GM21619 (cell line): ENCODE data around the gene FIGNL2.
"Not testable (repeated sequence)": the region's sequence is repeated elsewhere in the genome, so short reads cannot be mapped to it uniquely, and the experiment has no call there.

Experiments used
- ATAC-seq: cut with Tn5 transposase; IDR thresholded peaks from one replicate; pipeline ENCODE4 v1.9.1; 2021; ENCODE audit not compliant: unreplicated experiment

FIGNL2 gene

GRCh38 chr12:51848326-51848727 is at the start of gene FIGNL2:
FIGNL2 (minus strand) TSS chr12:51848718; CDS start chr12:51822413, 26,305 bp downstream.
- ATAC-seq: no peak

DNA sequence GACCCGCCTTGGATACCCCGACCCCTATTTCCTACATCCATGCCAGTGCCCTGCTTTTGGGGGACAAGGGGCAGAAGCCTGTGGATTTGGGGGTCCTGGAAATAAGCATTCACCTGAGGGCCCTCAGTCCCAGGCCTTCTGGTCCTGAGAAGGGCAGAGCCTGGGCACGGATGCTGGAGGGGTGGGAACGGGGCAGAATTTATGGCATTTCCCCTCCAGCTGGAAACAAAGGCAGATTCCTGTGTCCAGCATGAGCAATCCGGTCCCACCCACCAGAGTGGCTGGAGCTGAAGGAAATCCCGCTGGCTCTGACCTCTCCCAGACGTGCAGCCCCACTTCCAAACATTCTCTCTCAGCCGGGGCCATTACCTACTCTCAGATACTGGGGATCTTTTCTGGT is 48.7 kb upstream of the FIGNL2 start:
- no peak for ATAC-seq

DNA sequence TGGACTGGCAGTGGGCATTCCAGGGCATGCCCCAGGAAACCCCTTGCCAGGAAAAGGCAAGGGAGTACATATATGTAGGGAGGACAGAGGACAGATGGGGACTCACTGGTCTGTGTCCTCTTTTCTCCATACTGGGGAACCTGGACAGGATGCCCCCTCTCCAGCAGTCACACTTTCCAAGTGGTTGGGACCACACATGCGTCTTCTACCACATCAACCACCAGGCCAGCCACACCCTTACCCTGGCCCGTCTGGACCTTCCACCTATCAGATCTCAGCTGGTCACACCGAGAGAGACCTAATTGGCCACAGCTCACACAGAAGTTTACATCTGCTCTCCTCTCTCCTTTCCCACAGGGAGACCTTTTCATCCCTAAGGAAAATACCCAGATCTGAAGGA is 47.7 kb upstream of the FIGNL2 start:
- ATAC-seq: no peak

DNA sequence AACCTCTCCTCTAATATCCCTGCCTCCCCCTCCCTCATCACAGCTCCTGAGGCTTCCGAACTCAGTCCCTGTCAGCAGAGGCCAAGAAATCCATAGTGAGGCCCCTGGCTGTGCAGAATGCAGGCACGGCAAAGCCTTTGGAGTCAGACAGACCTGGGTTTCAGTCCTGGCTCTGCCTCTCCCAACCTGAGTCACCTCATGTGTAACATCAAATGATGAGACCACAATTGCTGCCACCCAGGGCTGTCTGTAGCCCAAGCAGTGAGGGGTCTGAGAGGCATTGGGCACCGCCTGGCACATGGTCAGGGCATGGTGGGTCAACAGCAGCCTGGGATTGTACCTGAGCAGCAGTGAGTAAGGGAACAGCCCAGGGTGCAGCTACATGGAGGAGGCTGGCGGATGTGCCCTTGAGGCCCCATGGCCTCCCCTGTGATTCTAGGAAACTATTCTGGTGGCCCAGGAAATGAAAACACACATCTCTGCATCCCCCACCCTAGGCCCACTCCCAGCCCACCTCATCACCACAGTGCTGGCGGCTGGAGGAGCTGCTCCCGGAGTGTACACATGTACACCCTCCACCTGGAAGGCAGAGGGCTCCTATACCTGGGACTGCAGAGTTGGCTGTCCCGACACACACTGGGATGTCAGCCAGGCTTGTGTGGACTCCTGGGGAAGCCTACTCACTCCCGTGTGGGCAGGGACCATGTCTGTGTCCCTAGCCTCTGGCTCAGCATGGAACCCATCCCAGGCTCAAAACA is 47.0 kb upstream of the FIGNL2 start:
- ATAC-seq: no peak

- ATAC-seq: no peak
These were observed 45.3 kb upstream of the FIGNL2 start for GRCh38 chr12:51893786-51894185.

DNA sequence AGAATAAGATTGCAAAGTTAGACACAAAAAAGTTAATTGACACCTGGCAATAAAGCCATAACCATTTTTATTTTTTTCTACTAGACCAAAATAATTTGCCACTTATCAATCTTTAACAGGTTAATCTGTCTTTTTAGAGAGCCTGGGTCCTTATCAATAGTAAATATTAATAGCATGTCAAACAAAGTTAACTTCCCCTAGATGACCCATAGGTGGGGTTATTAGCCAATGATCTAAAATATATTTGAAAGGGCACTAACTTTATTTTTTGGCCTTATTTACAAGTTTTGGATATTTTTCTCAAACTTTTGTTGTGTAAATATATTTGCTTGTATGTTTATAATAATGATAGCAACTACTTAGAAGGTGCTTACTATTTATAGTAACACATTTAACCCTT is 43.3 kb upstream of the FIGNL2 start:
- no peak for ATAC-seq

DNA sequence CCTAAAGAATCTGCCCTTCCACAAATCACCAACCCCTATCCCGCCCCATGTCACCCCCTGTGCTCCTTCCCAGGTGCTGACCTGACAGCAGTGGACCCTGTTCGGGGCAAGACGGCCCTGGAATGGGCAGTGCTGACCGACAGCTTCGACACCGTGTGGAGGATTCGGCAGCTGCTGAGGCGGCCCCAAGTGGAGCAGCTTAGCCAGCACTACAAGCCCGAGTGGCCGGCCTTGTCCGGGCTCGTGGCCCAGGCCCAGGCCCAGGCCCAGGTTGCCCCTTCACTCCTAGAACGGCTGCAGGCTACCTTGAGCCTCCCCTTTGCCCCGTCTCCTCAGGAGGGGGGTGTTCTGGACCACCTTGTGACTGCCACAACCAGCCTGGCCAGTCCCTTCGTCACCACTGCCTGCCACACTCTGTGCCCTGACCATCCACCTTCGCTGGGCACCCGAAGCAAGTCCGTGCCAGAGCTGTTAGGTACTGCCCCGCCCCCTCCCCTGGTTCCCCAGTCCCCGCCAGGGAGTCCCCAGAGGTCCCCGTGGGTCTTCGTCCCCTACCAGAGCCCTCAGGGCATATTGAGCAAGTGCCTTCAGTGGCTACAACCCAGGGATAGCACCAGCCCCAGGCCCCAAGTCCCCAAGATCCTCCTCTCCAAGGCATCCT is 42.1 kb upstream of the FIGNL2 start:
- no peak for ATAC-seq

DNA sequence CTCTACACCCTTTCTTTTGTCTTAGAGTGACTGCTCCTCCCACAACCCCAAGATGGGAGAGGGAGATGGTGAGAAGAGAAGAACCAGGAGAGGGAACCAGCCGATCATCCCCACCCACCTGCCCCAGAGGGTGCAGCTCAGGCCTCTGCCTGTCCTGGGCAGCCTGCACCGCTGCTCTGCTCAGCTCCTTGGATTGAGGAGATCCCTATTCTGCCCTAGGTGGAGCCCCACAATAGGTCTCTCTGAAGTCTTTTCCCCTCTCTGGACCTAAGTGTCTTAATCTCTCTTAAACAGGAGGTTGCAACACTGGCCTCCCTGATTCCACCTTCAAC is 41.6 kb upstream of the FIGNL2 start:
- no peak for ATAC-seq

DNA sequence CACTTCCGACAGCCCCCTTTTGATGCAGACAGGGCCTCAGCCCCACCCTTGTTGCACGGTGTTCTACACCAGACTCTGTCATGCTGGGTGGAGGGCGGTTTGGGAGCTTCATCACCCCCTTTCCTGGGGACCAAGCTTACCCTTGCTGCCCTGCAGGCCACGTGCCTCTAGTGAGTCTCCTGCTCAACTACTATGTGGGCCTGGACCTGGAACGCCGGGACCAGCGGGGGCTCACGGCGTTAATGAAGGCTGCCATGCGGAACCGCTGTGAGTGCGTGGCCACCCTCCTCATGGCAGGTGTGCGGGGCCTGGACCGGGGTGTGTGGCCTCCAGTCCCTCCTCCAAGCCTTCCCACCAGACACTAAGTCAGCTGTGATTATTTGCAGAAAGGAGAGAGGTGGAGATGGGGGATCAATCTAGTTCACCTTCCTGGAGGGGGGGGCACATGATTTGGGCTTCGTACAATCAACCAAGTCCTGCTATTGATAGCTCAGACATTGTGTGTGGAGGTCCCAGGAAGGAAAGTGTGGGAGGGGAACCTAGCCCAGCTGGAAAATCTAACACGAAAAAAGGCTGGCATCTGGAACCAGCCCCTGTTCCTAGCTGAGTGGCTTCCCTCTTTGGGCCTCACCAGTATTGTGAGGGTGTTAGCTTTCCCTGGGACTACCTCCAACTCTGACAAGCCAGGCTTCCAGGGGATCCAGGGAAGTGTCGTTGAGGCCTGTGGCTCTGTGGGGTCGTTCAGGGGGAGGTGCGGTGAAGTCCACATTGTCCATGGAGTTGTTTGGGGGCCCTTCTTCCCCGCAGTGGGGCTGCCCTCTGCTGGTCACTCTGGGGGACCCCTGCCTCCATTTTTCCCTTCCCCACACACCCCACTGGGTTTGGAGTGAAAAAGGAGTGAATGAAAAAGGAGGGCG is 41.0 kb upstream of the FIGNL2 start:
- no peak for ATAC-seq

DNA sequence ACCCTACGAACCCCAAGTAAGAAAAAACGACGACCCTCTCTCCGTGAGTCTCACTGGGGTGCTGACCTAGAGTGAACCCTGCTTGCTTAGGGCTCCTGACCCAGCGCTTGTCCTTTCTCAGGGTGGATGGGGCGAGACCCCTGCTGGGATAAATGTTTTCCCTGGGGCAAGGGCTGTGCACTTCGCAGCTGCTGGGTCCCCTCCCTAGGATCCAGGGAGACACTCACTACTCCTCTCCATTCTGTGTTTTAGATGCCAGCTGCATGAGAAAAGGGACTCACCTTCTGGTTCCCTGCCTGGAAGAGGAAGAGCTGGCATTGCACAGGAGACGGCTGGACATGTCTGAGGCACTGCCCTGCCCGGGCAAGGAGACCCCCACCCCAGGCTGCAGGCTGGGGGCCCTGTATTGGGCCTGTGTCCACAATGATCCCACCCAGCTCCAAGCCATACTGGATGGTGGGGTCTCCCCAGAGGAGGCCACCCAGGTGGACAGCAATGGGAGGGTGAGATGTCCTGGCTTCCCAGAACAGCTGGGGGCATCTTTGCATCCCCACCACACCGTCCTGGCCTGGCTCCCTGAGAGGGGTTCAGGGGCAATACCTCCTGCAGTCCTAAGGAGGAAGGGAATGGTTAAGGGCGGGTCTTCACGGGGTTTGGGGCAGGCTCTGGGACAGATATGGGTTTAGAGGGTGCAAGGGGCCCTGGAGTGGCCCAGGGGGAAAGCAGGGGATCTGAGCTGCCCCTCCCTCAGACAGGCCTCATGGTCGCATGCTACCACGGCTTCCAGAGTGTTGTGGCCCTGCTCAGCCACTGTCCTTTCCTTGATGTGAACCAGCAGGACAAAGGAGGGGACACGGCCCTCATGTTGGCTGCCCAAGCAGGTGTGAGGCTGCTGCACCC is 40.0 kb upstream of the FIGNL2 start:
- ATAC-seq: no peak

GRCh38 chr12:51887476-51888315 is 39.2 kb upstream of the FIGNL2 start, which contains the start of gene ANKRD33:
ANKRD33 (plus strand) TSS chr12:51888103; CDS start chr12:51888187, 84 bp downstream.
- ATAC-seq: no peak

DNA sequence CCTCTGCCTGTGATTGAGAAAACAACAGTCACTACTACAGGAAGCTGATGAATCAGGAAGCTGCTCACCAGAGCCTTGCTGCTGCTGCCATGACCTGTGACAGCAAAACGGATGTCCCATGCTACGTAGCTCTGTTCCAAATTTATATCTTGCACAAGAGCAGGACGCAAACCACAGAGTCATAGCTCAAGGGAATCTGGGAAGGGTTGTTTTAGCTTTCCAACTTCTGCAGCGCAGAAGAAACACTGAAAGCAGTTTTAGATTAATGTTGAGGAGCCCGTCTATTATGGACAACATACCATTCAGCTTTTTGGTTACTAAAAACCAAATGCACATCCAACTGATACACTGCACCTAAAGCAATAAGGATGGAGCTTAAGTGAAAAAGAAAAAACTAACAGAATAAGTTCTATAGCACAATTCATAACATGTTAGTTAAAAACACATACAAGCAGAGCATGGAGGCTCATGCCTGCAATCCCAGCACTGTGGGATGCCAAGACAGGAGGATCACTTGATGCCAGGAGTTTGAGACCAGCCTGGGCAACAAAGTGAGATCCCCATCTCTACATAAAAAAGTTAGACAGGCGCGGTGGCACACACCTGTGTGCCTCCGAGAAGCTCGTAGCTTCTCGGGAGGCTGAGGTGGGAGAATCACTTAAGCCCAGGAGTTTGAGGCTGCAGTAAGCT is 37.6 kb upstream of the FIGNL2 start:
- ATAC-seq: no peak

DNA sequence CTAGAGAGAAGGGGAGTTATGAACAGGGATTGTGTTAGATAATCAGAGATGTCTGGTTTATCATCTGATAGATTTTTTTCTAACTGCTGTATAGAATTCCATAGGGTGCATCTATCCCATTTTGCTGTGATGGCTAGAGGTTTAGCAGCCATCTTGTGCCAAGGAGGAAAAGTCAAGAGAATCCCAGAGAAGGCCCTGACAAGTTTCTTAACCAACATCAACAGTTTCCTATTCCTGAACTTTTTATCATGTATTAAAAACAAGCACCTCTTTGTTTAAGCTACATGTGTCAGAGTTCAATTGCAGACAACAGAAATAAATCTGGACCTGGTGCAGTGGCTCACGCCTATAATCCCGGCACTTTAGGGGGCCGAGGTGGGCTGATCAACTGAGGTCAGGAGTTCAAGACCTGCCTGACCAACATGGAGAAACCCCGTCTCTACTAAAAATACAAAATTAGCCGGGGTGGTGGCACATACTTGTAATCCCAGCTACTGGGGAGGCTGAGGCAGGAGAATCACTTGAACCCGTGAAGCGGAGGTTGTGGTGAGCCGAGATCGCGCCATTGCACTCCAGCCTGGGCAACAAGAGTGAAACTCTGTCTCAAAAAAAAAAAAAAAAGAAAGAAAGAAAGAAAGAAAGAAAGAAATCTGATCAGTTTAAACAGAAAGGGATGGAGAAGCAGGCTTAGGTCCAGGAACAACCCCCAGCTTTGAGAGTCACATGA is 36.9 kb upstream of the FIGNL2 start:
- not testable (repeated sequence) for ATAC-seq

DNA sequence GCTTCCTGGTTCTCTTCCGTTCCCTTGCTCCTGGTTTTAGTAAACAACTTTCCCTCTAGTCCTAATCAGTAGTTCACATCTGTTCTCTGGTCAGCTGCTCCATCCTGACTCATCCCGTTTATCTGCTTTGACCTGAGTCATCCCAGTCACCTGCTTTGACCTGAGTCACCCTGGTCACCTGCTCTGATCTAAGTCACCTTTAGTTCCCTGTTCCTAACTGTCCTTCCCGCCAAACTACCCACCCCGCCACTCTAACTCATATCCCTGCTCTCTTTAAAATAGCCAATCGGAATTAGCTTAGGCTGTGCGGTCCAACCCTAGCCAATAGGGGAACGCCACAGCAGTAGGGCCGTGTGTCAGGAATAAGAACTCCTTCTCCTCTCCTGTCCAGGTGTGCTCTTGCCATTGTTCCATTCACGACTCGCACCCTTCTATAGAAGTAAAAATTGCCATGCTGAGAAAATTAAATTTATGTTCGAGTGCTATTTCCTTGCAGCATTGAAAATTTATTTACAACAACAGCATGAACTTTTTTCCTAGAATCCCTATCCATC is 36.2 kb upstream of the FIGNL2 start:
- no peak for ATAC-seq

- no peak for ATAC-seq
These were observed 35.6 kb upstream of the FIGNL2 start for GRCh38 chr12:51883998-51884675.

DNA sequence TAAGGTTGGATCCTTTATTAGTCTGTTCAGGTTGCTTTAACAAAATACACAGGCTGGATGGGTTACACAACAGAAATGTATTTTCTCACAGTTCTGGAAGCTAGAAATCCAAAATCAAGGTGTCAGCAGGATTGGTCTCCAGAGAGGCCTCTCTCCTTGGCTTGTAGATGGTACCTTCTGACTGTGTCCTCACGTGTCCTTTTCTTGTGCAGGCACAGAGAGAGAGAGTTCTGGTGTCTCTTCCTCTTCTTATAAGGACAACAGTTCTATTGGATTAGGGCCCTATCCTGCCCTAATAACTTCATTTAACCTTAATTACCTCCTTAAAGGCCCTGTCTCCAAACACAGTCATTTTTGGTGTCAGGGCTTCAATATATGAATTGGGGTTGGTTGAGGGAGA is 34.8 kb upstream of the FIGNL2 start:
- ATAC-seq: no peak

DNA sequence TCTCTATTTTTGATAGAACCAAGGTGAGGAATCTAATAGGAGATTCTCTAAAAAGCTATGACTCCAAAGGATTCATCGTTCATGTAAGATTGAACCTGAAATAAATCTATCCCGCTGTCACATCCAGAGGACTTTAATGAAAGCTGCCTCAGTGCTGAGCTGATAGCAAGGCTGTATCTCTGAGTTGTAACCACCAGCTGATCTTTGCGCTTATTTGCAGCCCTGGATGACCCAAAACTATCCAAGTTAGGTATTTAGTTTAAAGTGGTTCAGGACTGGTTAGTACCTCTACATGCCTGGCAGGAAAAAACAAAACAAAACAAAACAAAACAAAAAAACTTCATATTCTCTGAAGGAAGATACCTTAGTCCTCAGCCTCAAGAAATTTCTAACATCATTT is 30.6 kb upstream of the FIGNL2 start:
- ATAC-seq: no peak

DNA sequence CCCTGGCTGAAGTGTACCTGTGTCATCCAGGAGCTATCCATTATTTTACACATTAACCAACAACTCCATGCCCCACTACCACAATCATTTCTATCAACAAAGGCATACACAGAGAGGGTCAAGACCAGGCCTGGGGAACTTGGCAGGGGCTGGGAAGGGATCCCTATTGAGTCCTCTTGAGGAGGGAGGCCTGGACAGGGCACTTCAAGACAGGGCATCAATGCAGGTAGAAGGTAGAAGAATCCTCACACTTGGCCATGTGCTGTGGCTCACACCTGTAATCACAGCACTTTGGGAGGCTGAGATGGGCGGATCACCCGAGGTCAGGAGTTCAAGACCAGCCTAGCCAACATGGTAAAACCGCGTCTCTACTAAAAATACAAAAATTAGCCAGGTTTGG is 26.0 kb upstream of the FIGNL2 start:
- ATAC-seq: no peak
